ENCODE measurements around the gene MEG3.
"Not testable (repeated sequence)": the region's sequence is repeated elsewhere in the genome, so short reads cannot be mapped to it uniquely, and the experiment has no call there.

The MEG3 gene

GRCh38 chr14:100816950-100817901 is 8.7 kb upstream of the MEG3 start:
- no peak for DNase-seq

GRCh38 chr14:100818221-100818699 is 7.7 kb upstream of the MEG3 start:
- no peak for DNase-seq

GRCh38 chr14:100818923-100819322 is 7.0 kb upstream of the MEG3 start:
- not testable (repeated sequence) for DNase-seq

- DNase-seq = no peak
Observed at GRCh38 chr14:100819453-100819828, 6.5 kb upstream of the MEG3 start.

- no peak for DNase-seq
Observed at GRCh38 chr14:100819829-100820475, 6.0 kb upstream of the MEG3 start.

GRCh38 chr14:100820957-100821356 is 5.0 kb upstream of the MEG3 start:
- no peak for DNase-seq

- no peak for DNase-seq
Observed at GRCh38 chr14:100822013-100822412, 3.9 kb upstream of the MEG3 start.

GRCh38 chr14:100822532-100823296 is 3.2 kb upstream of the MEG3 start:
- DNase-seq = no peak

GRCh38 chr14:100823413-100824080 is 2.4 kb upstream of the MEG3 start:
- DNase-seq = no peak

- no peak for DNase-seq
Observed at GRCh38 chr14:100824091-100824551, 1.8 kb upstream of the MEG3 start.

GRCh38 chr14:100824901-100825712 is 811 bp upstream of the MEG3 start:
- no peak for DNase-seq

- no peak for DNase-seq
Observed at GRCh38 chr14:100826391-100827100, 628 bp downstream of the MEG3 start.

GRCh38 chr14:100827101-100828021 is 1.4 kb downstream of the MEG3 start:
- no peak for DNase-seq

- no peak for DNase-seq
Observed at GRCh38 chr14:100828031-100828769, 2.3 kb downstream of the MEG3 start.

- DNase-seq = no peak
Observed at GRCh38 chr14:100830681-100831080, 4.8 kb downstream of the MEG3 start.

- no peak for DNase-seq
Observed at GRCh38 chr14:100832311-100832960, 6.5 kb downstream of the MEG3 start.

- no peak for DNase-seq
Observed at GRCh38 chr14:100834082-100834793, 8.3 kb downstream of the MEG3 start.

Measured in stimulated activated CD4-positive, alpha-beta T cell treated with anti-CD3 and anti-CD28 coated beads, Interleukin-15, amount 100 ng/mL, for 24 hours (primary cell).